NCI-H2081 treated with DMSO at 0.1 percent for 48 hours (cell line): Measurements from ENCODE around the gene CYP26B1.

Experiments
- DNase-seq: peaks from one replicate; lab custom pipeline; 2025; lab: John Stamatoyannopoulos, UW

Gene CYP26B1

GRCh38 chr2:72147303-72147971 is at the start of gene CYP26B1:
CYP26B1 (minus strand) TSS chr2:72147862; CDS start chr2:72147834, 28 bp downstream.
- DNase-seq, result no peak

GRCh38 chr2:72193723-72194122 is 46.1 kb upstream of the CYP26B1 start:
- no peak for DNase-seq

- DNase-seq, result no peak
Measured at GRCh38 chr2:72191441-72191840, 43.8 kb upstream of the CYP26B1 start.

GRCh38 chr2:72185206-72185605 is 37.5 kb upstream of the CYP26B1 start:
- DNase-seq, result no peak

- DNase-seq, result no peak
Measured at GRCh38 chr2:72183466-72183865, 35.8 kb upstream of the CYP26B1 start.

GRCh38 chr2:72183016-72183415 is 35.4 kb upstream of the CYP26B1 start:
- no peak for DNase-seq

- no peak for DNase-seq
Measured at GRCh38 chr2:72182547-72182946, 34.9 kb upstream of the CYP26B1 start.

- DNase-seq, result no peak
Measured at GRCh38 chr2:72181616-72182015, 34.0 kb upstream of the CYP26B1 start.

GRCh38 chr2:72180351-72180750 is 32.7 kb upstream of the CYP26B1 start:
- DNase-seq, result no peak

GRCh38 chr2:72178551-72178950 is 30.9 kb upstream of the CYP26B1 start:
- DNase-seq, result no peak

GRCh38 chr2:72176281-72176680 is 28.6 kb upstream of the CYP26B1 start:
- DNase-seq, result no peak

GRCh38 chr2:72175636-72176035 is 28.0 kb upstream of the CYP26B1 start:
- no peak for DNase-seq

- no peak for DNase-seq
Measured at GRCh38 chr2:72173640-72174321, 26.1 kb upstream of the CYP26B1 start.

- DNase-seq, result no peak
Measured at GRCh38 chr2:72172478-72172877, 24.8 kb upstream of the CYP26B1 start.

- DNase-seq, result no peak
Measured at GRCh38 chr2:72166279-72166678, 18.6 kb upstream of the CYP26B1 start.

- no peak for DNase-seq
Measured at GRCh38 chr2:72165792-72166191, 18.1 kb upstream of the CYP26B1 start.

GRCh38 chr2:72162574-72162973 is 14.9 kb upstream of the CYP26B1 start:
- no peak for DNase-seq

- DNase-seq, result no peak
Measured at GRCh38 chr2:72159211-72159993, 11.7 kb upstream of the CYP26B1 start.

- no peak for DNase-seq
Measured at GRCh38 chr2:72157871-72158771, 10.5 kb upstream of the CYP26B1 start.

GRCh38 chr2:72156872-72157271 is 9.2 kb upstream of the CYP26B1 start:
- DNase-seq, result no peak

- DNase-seq, result no peak
Measured at GRCh38 chr2:72155737-72156136, 8.1 kb upstream of the CYP26B1 start.

- DNase-seq, result no peak
Measured at GRCh38 chr2:72155151-72155550, 7.5 kb upstream of the CYP26B1 start.
